ENCODE measurements around the gene CRTC3.
"Not testable (repeated sequence)": the region's sequence is repeated elsewhere in the genome, so short reads cannot be mapped to it uniquely, and the experiment has no call there.

CRTC3 gene

DNA sequence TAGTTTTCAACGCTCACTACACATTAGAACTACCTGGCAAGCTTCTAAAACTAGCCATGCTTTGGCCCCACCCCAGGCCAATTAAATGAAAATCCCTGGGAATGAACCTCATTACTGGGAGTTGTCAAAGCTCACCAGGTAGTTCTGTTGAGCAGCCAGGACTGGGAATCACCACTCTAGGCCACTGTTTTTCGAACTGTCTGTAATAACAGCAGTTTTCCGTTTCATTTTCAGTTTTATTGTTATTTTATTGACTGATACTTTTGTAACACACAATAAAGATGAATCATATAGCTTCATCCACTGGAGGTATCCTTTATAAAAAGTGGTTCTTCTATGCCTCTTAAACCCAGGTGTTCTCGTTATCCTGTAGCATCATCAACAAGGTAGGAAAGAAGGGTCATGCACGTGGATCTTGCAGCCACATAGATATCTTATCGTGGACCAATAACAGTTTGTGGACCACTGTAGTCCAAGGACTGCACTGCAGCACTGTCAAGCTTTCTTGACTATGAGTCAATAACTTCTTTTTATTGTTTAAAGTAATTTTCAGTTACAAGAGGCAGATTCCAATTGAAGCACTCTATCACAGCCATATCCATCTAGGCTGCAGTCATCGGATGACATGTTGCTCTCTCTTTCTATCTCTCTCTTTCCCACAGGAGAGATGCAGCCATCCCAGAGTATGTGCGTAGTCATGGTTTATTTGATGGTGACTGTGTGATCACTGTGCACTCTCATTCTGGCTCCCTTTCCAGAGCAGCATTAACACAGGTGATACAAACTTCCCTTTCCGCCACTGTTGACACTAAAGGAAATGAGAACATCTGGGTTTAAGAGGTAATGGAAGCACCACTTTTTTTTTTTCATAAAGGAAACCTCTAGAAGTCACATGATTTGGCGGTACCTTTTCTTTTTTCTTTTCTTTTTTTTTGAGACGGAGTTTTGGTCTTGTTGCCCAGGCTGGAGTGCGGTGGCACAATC is 148.4 kb downstream of the CRTC3 start:
- no peak for DNase-seq (ENCODE audit: low read depth)

DNA sequence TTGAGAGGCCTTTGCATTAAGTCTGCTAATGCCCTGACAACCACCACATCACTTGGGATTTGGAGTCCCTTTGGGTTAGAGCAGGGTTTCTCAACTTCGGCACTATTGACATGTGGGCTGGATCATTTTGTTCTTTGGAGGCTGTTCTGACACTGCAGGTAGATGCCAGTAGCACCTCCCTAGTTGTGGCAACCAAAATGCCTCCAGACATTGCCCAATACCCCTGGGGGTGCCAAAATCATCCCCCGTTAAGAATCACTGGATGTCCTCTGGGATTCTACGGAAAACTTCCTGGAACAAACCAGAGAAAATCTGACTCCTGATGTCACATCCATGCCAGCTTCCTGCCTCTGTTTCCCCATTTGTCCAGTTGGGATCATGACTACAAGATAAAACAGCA is 150.2 kb downstream of the CRTC3 start:
- DNase-seq (ENCODE audit: low read depth), result no peak

DNA sequence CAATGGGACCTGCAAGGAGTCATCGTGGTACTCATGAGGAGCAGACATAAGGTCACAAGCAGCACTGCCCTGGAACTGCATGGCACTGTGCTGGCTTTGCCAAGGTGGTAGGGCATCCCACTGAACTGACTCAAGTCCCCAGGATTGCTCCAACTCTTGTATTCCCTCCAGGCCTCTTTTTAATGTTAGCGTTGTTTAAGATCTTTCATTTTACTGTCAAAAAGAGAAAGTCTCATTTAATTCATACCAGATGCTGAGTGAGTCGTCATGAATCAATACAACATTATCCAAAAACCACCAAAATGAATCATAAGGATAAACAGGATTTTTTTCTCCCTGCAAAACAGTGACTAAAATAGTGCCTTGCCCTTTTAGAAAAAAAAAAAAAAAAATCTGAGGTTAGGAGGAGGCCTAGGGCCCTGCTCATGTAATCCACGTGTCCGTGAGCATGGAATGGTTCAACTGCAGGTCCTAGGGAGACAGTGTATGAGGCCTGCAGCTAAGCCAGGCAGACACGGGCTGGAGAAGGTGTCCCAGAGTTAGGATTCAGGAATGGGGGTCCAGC is 150.7 kb downstream of the CRTC3 start:
- peak; percentile 98 for DNase-seq (ENCODE audit: low read depth)

DNA sequence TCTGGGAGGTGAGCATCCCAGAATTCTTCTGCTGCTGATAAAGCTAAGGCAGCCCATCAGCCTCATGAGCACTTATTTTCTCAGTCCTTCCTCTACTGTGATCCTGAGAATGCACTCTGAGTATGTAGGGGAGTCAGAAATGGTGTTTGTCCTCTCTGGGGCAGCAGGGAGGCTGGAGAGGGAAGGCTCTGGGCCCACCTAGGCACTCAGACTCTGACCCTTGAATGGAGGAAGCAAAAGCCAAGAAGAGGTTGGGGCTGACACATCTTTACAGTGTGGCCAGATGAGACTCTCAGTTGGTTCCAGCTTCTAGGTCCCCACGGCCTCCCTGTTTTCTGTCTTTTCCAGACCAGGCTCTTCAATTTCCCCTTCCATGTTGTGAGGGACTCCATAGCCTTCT is 151.3 kb downstream of the CRTC3 start:
- no peak for DNase-seq (ENCODE audit: low read depth)

DNA sequence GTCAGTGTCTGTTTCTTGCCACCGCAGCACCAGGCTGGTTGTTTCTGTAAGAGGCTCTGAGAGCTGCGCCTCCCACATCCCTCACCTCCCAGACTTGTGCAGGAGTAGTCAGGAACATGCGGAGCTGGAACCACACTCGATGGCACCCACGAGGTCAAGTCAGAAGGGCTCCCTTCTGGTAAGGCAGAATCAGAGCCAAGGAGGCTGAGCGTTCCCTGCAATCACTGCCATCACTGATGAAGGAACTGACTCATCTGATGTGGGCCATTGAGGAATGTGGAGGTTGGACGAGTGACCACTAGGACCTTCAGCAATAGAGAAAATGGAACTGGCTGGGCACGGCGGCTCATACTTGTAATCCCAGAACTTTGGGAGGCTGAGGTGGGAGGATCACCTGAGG is 151.8 kb downstream of the CRTC3 start:
- DNase-seq (ENCODE audit: low read depth), result peak; percentile 94

DNA sequence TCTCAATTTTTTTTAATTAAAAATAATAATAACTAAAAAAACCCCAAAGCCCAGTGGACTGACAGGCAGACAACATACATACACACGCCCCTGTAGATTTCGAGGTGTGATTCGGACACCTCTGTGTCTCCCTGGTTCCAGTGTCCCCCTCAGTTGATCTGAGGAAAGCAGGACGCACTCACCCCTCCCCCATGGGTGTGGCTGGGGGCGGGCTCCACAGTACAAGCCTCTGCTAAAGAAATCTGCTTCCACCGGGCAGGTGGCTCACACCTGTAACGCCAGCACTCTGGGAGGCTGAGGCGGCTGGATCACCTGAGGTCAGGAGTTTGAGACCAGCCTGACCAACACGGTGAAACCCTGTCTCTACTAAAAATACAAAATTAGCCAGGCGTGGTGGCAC is 153.6 kb downstream of the CRTC3 start:
- DNase-seq (ENCODE audit: low read depth), result no peak

DNA sequence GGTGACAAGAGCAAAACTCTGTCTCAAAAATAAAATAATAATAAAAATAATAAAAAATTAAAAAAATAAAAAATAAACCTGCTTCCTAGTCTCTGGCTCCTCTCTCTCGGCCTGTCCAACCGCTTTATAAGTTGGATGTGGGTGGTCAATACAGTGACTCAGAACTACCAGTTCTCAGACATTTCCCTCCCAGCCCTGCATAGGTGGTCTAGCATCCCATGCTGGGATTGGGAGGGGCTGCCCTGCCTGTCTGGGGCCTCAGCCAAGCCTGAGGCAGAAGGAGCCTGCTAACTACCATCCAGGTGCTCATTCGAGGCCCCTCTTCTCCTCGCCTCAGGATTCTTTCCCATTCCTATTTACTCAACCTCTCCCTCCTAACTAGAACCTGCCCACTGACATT is 154.2 kb downstream of the CRTC3 start:
- DNase-seq (ENCODE audit: low read depth), result no peak

DNA sequence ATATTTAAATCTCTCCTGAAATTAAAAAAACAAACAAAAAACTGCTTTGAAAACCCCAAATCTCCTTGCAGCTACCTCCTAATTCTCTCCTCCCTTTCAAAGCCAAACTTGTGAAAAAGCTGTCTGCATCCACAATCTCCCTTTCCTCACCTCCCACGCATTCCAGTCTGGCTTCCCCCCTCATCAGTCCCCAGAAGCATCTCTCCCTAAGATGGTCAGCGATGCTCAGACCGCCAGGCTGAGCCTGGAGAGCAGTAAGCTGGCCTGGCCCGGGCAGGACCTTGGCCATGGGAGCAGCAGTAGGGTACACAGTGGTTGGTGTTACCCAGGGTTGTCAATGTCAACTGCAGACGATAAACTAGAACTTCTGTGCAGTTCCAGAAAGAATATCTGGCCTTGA is 154.6 kb downstream of the CRTC3 start:
- DNase-seq (ENCODE audit: low read depth), result no peak

DNA sequence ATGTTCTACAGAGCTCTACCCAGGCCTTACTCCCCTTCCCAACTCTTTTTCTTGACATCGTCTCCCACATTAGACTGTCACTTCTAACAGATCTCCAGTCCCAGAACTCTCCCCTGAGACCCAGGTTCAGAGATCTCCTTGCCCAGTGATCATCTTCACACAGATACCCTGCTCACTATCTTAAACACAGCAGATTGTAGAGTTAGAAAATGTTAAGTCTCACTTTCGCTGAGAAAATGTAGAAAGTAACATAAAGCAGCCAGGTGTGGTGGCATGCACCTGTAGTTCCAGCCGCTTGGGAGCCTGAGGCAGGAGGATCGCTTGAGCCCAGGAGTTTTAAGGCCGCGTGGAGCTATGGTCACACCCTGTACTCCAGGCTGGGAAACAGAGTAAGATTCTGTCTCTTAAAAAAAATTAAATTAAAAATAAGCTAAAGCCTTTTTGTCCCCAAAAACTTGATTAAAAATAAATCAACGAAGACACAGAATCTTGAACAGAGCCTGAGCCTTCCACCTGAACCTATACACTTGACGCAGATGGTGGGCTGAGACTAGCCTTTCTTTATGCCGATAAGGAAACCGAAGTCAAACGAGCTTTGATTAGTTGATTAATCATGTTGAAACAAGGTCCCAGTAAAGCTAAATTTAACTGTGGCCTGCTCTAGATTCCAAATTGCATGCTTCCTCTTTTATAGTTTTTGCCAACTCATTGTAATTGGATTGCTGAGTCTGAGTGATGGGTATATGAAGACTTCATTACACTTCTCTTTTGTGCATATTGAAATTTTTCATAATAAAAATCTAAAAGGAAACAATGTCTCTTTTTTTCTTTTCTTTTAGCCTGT is 156.1 kb downstream of the CRTC3 start:
- DNase-seq (ENCODE audit: low read depth), result no peak

DNA sequence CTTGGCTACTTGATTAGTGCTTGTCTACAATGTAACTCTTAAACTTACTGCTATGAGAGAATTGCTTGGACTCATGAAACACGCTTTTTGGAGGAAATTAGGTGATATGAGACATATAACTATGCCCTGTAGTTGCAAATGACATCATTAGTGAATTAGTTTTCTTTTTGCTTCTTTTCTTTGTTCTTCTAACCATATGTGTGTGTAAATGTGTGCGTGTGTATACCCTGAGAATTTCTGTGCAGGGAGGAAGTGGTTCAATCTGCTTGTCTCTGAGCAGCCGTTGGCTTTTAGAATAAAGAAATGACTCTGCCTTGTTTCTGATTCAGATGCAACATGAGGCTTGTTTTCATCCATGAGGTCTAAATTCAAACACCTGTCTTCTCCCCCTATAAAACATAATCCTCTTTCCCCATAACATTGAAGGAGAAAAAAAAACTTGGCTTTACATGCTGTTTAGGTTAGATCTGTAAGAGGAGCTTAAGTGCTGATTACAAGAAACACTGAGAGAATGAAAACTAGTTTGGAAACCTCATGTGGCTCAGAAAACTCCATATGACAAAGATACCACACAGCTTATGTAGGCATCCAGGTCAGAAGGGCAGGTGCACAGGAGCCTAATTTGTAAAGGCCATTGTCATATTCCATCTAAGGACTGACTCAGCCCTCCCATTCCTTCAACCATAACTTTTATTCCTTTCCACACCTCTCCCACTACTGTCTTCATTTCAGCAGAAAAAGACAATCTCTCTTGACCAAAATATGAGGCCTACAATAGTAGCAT is 156.9 kb downstream of the CRTC3 start:
- no peak for DNase-seq (ENCODE audit: low read depth)

DNA sequence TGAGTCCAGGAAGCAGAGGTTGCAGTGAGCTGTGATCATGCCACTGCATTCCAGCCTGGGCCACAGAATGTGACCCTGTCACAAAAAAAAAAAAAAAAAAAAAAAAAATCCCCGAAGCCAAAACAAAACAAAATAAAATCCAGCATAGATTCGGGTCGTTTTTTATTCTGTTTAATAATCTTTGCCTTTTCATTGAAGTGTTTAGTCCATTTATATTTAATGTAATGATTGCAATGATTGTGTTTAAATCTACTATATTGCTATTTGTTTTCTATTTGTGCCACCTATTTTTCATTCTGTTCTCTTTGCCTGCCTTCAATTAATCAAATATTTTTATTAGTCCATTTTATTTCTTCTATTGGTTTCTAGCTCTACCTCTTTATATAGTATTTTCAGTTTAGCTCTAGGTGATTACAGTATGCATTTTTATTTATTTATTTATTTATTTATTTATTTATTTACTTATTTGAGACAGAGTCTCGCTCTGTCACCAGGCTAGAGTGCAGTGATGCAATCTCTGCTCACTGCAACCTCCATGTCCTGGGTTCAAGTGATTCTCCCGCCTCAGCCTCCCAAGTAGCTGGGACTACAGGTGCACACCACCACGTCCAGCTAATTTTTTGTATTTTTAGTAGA is 159.7 kb downstream of the CRTC3 start:
- not testable (repeated sequence) for DNase-seq (ENCODE audit: low read depth)

DNA sequence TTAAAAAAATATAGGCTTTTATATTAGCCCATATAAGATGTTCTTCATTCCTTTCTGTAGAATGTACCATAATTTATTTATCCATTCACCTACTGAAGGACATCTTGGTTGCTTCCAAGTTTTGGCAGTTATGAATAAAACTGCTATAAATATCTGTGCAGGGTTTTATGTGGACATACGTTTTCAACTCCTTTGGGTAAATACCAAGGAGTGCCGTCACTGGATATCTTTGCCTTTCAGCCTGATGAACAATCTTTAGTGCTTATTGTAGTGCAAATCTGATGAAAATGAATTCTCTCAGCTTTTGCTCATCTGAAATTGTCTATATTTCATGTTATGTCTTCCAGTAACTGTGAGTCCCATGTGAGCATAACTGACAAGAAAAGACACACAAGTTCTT is 160.9 kb downstream of the CRTC3 start:
- no peak for DNase-seq (ENCODE audit: low read depth)

DNA sequence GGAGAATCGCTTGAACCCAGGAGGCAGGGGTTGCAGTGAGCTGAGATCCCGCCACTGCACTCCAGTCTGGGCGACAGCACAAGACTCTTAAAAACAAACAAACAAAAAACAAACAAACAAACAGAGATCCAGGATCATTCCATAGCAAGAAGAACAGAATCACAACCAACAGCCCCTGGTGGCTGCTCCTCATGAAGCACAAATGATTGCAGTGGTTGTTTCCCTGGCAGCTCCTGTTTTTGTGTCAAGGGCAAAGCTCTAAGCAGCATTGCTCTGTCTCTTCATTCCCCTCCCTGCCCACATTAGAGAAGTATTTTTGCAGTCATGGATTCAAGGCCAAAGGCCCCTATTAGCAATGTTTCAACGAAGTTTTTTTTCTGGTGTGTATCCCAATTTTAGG is 161.6 kb downstream of the CRTC3 start:
- DNase-seq (ENCODE audit: low read depth), result no peak

DNA sequence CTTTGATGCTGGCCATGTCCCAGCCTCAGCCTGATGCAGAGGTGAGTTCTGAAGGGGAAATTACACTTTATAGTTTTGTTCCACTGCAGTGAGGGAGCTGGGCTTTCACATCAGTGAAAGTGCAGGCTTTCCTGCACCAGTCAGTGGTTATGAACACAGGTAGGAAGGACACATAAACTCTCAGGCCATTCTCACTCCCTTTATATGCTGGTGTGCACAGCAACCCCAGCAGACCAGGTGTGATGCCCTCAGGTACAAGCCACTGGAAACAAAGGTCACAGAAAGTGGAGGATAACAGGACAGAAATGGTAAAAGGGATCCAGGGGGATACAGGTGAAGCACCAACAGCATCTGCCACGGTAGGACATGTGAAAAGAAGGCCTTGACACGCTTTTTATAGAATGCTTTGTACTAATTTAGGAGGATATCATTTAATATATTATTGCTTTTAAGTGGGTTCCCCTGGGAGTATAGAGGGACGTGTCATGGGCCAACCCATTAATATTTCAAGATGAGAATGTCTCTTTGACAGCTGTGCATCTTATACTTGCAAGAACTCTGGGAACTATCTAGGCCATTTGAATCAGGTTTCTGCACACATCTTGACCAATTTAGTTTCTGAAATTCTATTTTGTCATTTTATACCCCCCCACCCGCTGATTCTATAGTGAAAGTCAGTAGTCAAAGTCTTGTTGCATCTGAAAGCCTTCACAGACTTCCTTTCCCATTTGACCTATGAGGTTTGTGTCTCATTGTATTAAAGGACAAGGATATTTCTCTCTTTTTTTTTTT is 162.5 kb downstream of the CRTC3 start:
- DNase-seq (ENCODE audit: low read depth), result no peak

Data from ELR (cell line).